K562 (cell line): ENCODE measurements around the gene C11orf65. TPM values are rescaled to one million over a fixed set of nuclear protein-coding genes. Genes with fewer than 3 reads are reported as not detected.

Experiments used
- ATAC-seq: fragments of 200-7000 bp; cut with Tn5 transposase; 3 replicates; pipeline ENCODE4 v1.9.1; 2020; ENCODE audit warnings: moderate library complexity
- BruUV-seq: library from RNA; stranded (reverse); fragments of 400-500 nt; replicated peaks from 2 replicates; lab custom pipeline; 2021; lab: Mats Ljungman, UMichigan
- CTCF ChIA-PET: fragments of 300-600 bp; formaldehyde crosslinking; extraction: SDS; loops from one replicate; lab custom pipeline; 2021; ENCODE audit warnings: low intra/inter-chr PET ratio; lab: Yijun Ruan, JAX
- POLR2A ChIA-PET: fragments of 300-600, 350-650 bp; sonication (Branson Sonifier 250); formaldehyde crosslinking; extraction: SDS; loops from one replicate; lab custom pipeline; 2021; ENCODE audit warnings: antibody characterized with exemption, inconsistent platforms; lab: Yijun Ruan, JAX
- DNase-seq, 4 experiments: peaks; one replicate each; pipeline versions ENCODE4 v3.0.0 to v3.0.0-alpha.2; 2011 to 2018; ENCODE audit warnings: low spot score in 3 of 4, mixed read lengths in 3 of 4; ENCODE audit errors: extremely low read depth in 1 of 4
- FAIRE-seq: peaks from 2 replicates; lab custom pipeline; 2011; peaks lifted over from hg19 to GRCh38; lab: Jason Lieb, UNC
- H2AFZ ChIP-seq: 2 replicates; pipeline ENCODE4 v1.6.0; 2011; ENCODE audit warnings: low read depth, low read length, control low read depth, inconsistent platforms
- H3K27ac ChIP-seq: fragments of 200-600 bp; 3 replicates; pipeline ENCODE4 v1.8.0; 2011; ENCODE audit warnings: low read depth, mild to moderate bottlenecking, control low read depth, inconsistent platforms, low read length, moderate library complexity, mixed read lengths; ENCODE audit errors: extremely low read depth
- H3K27me3 ChIP-seq, 2 experiments: fragments of 300-600 bp in 1 of 2; 2 replicates in 1 of 2; 3 replicates in 1 of 2; pipeline versions ENCODE4 v1.6.0 to v1.8.0; 2011; ENCODE audit warnings: inconsistent platforms in 2 of 2, low read length in 2 of 2, mild to moderate bottlenecking in 1 of 2, mixed read lengths in 1 of 2, moderate library complexity in 1 of 2; ENCODE audit not compliant: control insufficient read depth in 2 of 2, insufficient read depth in 2 of 2
- H3K36me3 ChIP-seq: fragments of 300-600 bp; 3 replicates; pipeline ENCODE4 v1.8.0; 2011; ENCODE audit warnings: mild to moderate bottlenecking, low read length, inconsistent platforms; ENCODE audit not compliant: control insufficient read depth, insufficient read depth
- H3K4me1 ChIP-seq, 2 experiments: fragments of 200-600 bp in 1 of 2; replicated peaks in 1 of 2; 2 replicates in 1 of 2; 3 replicates in 1 of 2; pipeline versions ENCODE4 v1.5.1 to v1.8.0; 2011; ENCODE audit warnings: inconsistent platforms in 2 of 2, low read length in 2 of 2, mild to moderate bottlenecking in 1 of 2, mixed read lengths in 1 of 2, moderate library complexity in 1 of 2; ENCODE audit not compliant: control insufficient read depth in 2 of 2, insufficient read depth in 2 of 2
- H3K4me2 ChIP-seq: 2 replicates; pipeline ENCODE4 v1.6.1; 2011; ENCODE audit warnings: low read length, control low read depth, inconsistent platforms, mixed read lengths; ENCODE audit not compliant: insufficient read depth
- H3K4me3 ChIP-seq: fragments of 200-600 bp; sonication (generic), shearing (Covaris generic); 2 replicates; pipeline ENCODE4 v1.5.1; 2016; ENCODE audit warnings: control low read depth, inconsistent platforms
- H3K79me2 ChIP-seq: fragments of 200-600 bp; 3 replicates; pipeline ENCODE4 v1.8.0; 2011; ENCODE audit warnings: low read length, inconsistent platforms; ENCODE audit not compliant: control insufficient read depth, insufficient read depth
- H3K9ac ChIP-seq, 2 experiments: 2 replicates each; pipeline versions ENCODE4 v1.6.0 to v1.6.1; 2011; ENCODE audit warnings: low read depth in 2 of 2, low read length in 2 of 2, control low read depth in 1 of 2, inconsistent platforms in 1 of 2, mild to moderate bottlenecking in 1 of 2, mixed read lengths in 1 of 2; ENCODE audit not compliant: insufficient read depth in 1 of 2
- H3K9me1 ChIP-seq: one replicate; pipeline ENCODE4 v1.6.0; 2011; ENCODE audit warnings: inconsistent platforms, mild to moderate bottlenecking, low read length, moderate library complexity; ENCODE audit not compliant: control insufficient read depth, insufficient read depth
- H3K9me3 ChIP-seq: replicated peaks from 2 replicates; pipeline ENCODE4 v1.5.1; 2011; ENCODE audit warnings: low read depth, low read length, inconsistent platforms; ENCODE audit not compliant: control insufficient read depth, insufficient read depth
- H4K20me1 ChIP-seq: replicated peaks from 2 replicates; pipeline ENCODE4 v1.6.1; 2011; ENCODE audit warnings: low read length, inconsistent platforms, mixed read lengths; ENCODE audit not compliant: control insufficient read depth, insufficient read depth
- FOXP1 ChIP-seq: sonication (generic); formaldehyde crosslinking; IDR thresholded peaks from 2 replicates; pipeline ENCODE4 v1.8.0; 2022; ENCODE audit warnings: mild to moderate bottlenecking, missing genetic modification reagents
- JUNB ChIP-seq: fragments of 450-650 bp; formaldehyde crosslinking; conservative IDR thresholded peaks from 2 replicates; pipeline ENCODE4 v1.4.0; 2020; ENCODE audit warnings: mild to moderate bottlenecking
- KDM2B ChIP-seq: fragments of 250-450 bp; sonication (Bioruptor Pico); IDR thresholded peaks from 2 replicates; pipeline ENCODE4 v1.8.0; 2021; ENCODE audit warnings: mild to moderate bottlenecking, moderate library complexity
- RFX5 ChIP-seq: IDR thresholded peaks from 2 replicates; pipeline ENCODE4 v1.6.1; 2011; ENCODE audit warnings: low read depth, mild to moderate bottlenecking, improper control_type of control experiment, low read length
- YY1 ChIP-seq, 3 experiments: IDR thresholded peaks; 2 replicates each; pipeline ENCODE4 v1.6.1; 2011; ENCODE audit warnings: low read length in 2 of 3, mild to moderate bottlenecking in 2 of 3, moderate library complexity in 2 of 3, borderline replicate concordance in 1 of 3, control low read depth in 1 of 3, low read depth in 1 of 3; ENCODE audit not compliant: insufficient read depth in 3 of 3, insufficient replicate concordance in 2 of 3, control insufficient read depth in 1 of 3, insufficient read length in 1 of 3; ENCODE audit errors: extremely low read depth in 1 of 3
- ZNF121 ChIP-seq: sonication (generic); formaldehyde crosslinking; conservative IDR thresholded peaks from 2 replicates; pipeline ENCODE4 v1.8.0; 2022; ENCODE audit warnings: missing genetic modification reagents
- ZNF263 ChIP-seq: sonication (generic); formaldehyde crosslinking; IDR thresholded peaks from 2 replicates; pipeline ENCODE4 v1.8.0; 2022; ENCODE audit warnings: mild to moderate bottlenecking, missing genetic modification reagents, borderline replicate concordance
- ZNF707 ChIP-seq: fragments of 250-450 bp; sonication (Bioruptor Pico); conservative IDR thresholded peaks from 2 replicates; pipeline ENCODE4 v1.8.0; 2022; ENCODE audit warnings: inconsistent platforms, mild to moderate bottlenecking, moderate library complexity
- WGBS: fragments of 100-300 bp; shearing (Covaris generic); methylation state at CpG from one replicate; pipeline ENCODE4 v1.1.6; 2016; ENCODE audit warnings: low coverage, mixed read lengths; ENCODE audit not compliant: insufficient coverage; ENCODE audit errors: missing lambda C conversion rate; 5-methylcytosine and 5-hydroxymethylcytosine counted together
- in situ Hi-C: fragments of 300-500 bp; cut with MboI; formaldehyde crosslinking; loops from 4 replicates; pipeline ENCODE4 v1.15.0; 2018; ENCODE audit warnings: inconsistent platforms, mixed read lengths
- intact Hi-C: fragments of 100-400 bp; cut with micrococcal nuclease; formaldehyde crosslinking; loops from 2 replicates; pipeline ENCODE4 v1.14.2; 2022
- polyA plus RNA-seq, 8 experiments: library from polyadenylated mRNA; depleted of rRNA in 4 of 8; stranded (reverse) in 5 of 8; unstranded in 3 of 8; fragments of >200 nt; fragmentation: Nextera tagmentation in 2 of 8; fragmentation: Illumina TruSeq in 1 of 8; extraction: Ambion mirVana in 2 of 8; extraction: Trizol in 1 of 8; gene quantifications; 2 replicates each; pipeline versions ENCODE4 v1.2.1 to v1.2.3, GENCODE V29; 2011 to 2014; ENCODE audit warnings: inconsistent platforms in 1 of 8, missing spikeins in 1 of 8
- total RNA-seq, 7 experiments: library from RNA; depleted of rRNA in 6 of 7; stranded (reverse); fragments of >200 nt in 6 of 7; fragmentation: Illumina TruSeq in 2 of 7; extraction: Trizol in 2 of 7; gene quantifications; 2 replicates each; pipeline versions ENCODE4 v1.2.1 to v1.2.3, GENCODE V29; 2011 to 2021; ENCODE audit warnings: low replicate concordance in 1 of 7

The C11orf65 gene
- total and polyA plus RNA-seq, 9 of the 15 experiments (the other 6 are each of a cell fraction or from before 2014, with no cell fraction given) = 1.0 to 2.1 (median 1.2) TPM

- TF ChIP-seq ZNF707 (CRISPR knock-in tag) (no peak), ZNF121 (CRISPR knock-in tag) (no peak), RFX5 (no peak), KDM2B (CRISPR knock-in tag) (no peak), FOXP1 (CRISPR knock-in tag) (no peak)
Measured at GRCh38 chr11:108497317-108498045, 30.2 kb upstream of the C11orf65 start (continued).

DNA sequence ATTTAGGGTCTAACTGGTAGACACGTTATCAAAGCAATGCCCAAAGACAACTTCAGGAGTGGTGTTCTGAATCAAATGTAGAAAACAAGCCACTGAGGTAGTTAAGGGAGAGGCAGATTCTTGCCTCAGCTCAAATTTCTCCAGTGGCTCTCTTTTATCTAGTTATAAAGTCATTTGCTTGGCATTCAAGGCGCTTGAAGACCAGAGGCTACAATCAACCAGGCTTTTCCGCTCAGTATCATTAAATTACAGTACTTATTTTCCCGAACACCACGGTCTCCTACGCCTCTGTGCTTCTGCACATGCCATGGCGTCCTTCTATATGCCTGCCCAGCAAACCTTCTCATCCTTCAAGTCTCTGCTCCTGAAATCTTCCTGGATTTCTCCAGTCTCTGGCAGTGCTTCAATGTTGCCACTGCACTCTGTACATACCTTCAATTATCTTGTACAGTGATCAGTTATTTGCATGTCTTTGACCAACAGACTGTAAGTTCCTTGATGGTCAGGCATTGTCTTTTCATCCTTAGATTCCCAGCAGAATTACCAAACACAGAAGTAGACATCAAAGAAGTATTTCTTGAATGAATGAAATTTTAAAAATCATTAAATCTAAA lies 29.4 kb upstream of the C11orf65 start:
- ATAC-seq (peak; percentile 5), DNase-seq (peak in 2 of 4 experiments; percentile 34 to 38), FAIRE-seq (peak; percentile 68)
- CTCF ChIA-PET = no interaction called here
- POLR2A ChIA-PET = interaction anchor here (1.6 kb wide), 1 partner anchor 15 kb away, joined by 6 read pairs; no protein-coding TSS in a partner anchor
- Histone ChIP-seq H3K4me3 (peak overlapping the region; percentile 59), H3K79me2 (peaks cover 38% of the 10 kb centered on the region), H3K27ac (peak overlapping the region; percentile 97), H4K20me1 (no peaks in the 10 kb centered on the region), H3K36me3 (peaks cover 2% of the 10 kb centered on the region; the same call in 1 of the 3 replicates), H3K9me1 (no peaks in the 10 kb centered on the region), H3K9ac (peak overlapping the region; percentile 88 to 98; a peak in 3 of 4 replicates), H3K4me1 (peaks cover 17 to 35% of the 10 kb centered on the region in 2 experiments), H3K4me2 (peak overlapping the region; percentile 88), H3K27me3 (no peaks in the 10 kb centered on the region), H3K9me3 (no peaks in the 10 kb centered on the region), H2AFZ (peak overlapping the region; percentile 88)
- peak in 1 of 3 experiments; percentile 14 for TF ChIP-seq YY1 (IDR thresholded peaks at IDR 0.05; ENCODE audit: borderline replicate concordance in 1 of 3, control insufficient read depth in 1 of 3, extremely low read depth in 1 of 3, insufficient read depth in 3 of 3, insufficient read length in 1 of 3, insufficient replicate concordance in 2 of 3, low read depth in 1 of 3, low read length in 2 of 3)
- TF ChIP-seq JUNB (CRISPR knock-in tag) = no peak
- TF ChIP-seq ZNF263 = no peak
- no TSS peak for BruUV-seq
- 23% methylated on average over 7 of the region's 7 CpGs for WGBS
- in situ Hi-C loops = no loop called here
- intact Hi-C loops = loop anchor here (2.0 to 10.0 kb wide), 5 partner anchors 56 to 372 kb away; partner anchors contain the start of genes ACAT1, ATM, EXPH5 and NPAT
